ENCODE data around the gene TPM4. TPM values are rescaled to one million over a fixed set of nuclear protein-coding genes. Genes with fewer than 3 reads are reported as not detected.

The TPM4 gene
- total and polyA plus RNA-seq, 8 donors: 167 to 609 (median 351) TPM

- intact Hi-C loops (cut with DNase I; ENCODE audit: low total_unique reads): no loop called here
- TF ChIP-seq CTCF (IDR thresholded peaks at IDR 0.05): no peak
- no peak for TF ChIP-seq POLR2AphosphoS5 (IDR thresholded peaks at IDR 0.05)
- no peak for TF ChIP-seq POLR2A (IDR thresholded peaks at IDR 0.05)
- no peak for TF ChIP-seq EP300 (IDR thresholded peaks at IDR 0.05)
- H3K4me3 ChIP-seq: no peak overlapping the region
- H3K4me1 ChIP-seq: peaks cover 8 to 14% (median 9%) of the 10 kb centered on the region in 4 donors
- WGBS, 5 donors: 75 to 91% (median 82%) methylated on average over 5 of the region's 5 CpGs
- no peak for DNase-seq
- H3K27me3 ChIP-seq: no peaks in the 10 kb centered on the region
- H3K9me3 ChIP-seq: no peaks in the 10 kb centered on the region
- no peak overlapping the region for H3K27ac ChIP-seq
- H3K36me3 ChIP-seq: no peaks in the 10 kb centered on the region
Measured at GRCh38 chr19:16039545-16039944, 36.8 kb upstream of the TPM4 start.

GRCh38 chr19:16040642-16041041, 35.7 kb upstream of the TPM4 start:
- H3K27ac ChIP-seq: no peak overlapping the region
- H3K4me1 ChIP-seq: peaks cover 8 to 14% (median 9%) of the 10 kb centered on the region in 4 donors

GRCh38 chr19:16041299-16041990, 34.9 kb upstream of the TPM4 start:
- H3K9me3 ChIP-seq: no peaks in the 10 kb centered on the region
- H3K27me3 ChIP-seq: no peaks in the 10 kb centered on the region
- H3K4me1 ChIP-seq: peaks cover 8 to 14% (median 9%) of the 10 kb centered on the region in 4 donors
- peak; percentile 87 to 90 for DNase-seq
- peak overlapping the region in 3 of 5 donors; percentile 25 to 54 (median 50) for H3K27ac ChIP-seq
- H3K36me3 ChIP-seq: no peaks in the 10 kb centered on the region
- TF ChIP-seq POLR2AphosphoS5 (IDR thresholded peaks at IDR 0.05): peak in 1 of 3 donors; percentile 76
- TF ChIP-seq CTCF (IDR thresholded peaks at IDR 0.05): peak in 6 of 7 experiments; percentile 71 to 99 (median 96)
- TF ChIP-seq POLR2A (IDR thresholded peaks at IDR 0.05): no peak
- intact Hi-C loops (cut with DNase I; ENCODE audit: low total_unique reads): loop anchor here (5.0 kb wide), 1 partner anchor 141 kb away; no protein-coding TSS in a partner anchor
- WGBS, 5 donors: 10 to 13% (median 10%) methylated on average over 25 to 26 of the region's 26 CpGs
- H3K4me3 ChIP-seq: peak overlapping the region in 1 of 4 donors; percentile 13

More at GRCh38 chr19:16040642-16041041, 35.7 kb upstream of the TPM4 start:
- Histone ChIP-seq H3K9me3 (no peaks in the 10 kb centered on the region), H3K27me3 (no peaks in the 10 kb centered on the region), H3K4me3 (no peak overlapping the region), H3K36me3 (no peaks in the 10 kb centered on the region)
- intact Hi-C loops (cut with DNase I; ENCODE audit: low total_unique reads): loop anchor here (5.0 kb wide), 1 partner anchor 142 kb away; no protein-coding TSS in a partner anchor
- no peak for DNase-seq
- TF ChIP-seq CTCF (IDR thresholded peaks at IDR 0.05): no peak
- TF ChIP-seq POLR2AphosphoS5 (IDR thresholded peaks at IDR 0.05): no peak
- TF ChIP-seq EP300 (IDR thresholded peaks at IDR 0.05): no peak
- no peak for TF ChIP-seq POLR2A (IDR thresholded peaks at IDR 0.05)
- WGBS, 5 donors: 43 to 61% (median 53%) methylated on average over 6 of the region's 6 CpGs

- TF ChIP-seq POLR2AphosphoS5 (IDR thresholded peaks at IDR 0.05) (no peak), POLR2A (IDR thresholded peaks at IDR 0.05) (no peak), CTCF (IDR thresholded peaks at IDR 0.05) (no peak), EP300 (IDR thresholded peaks at IDR 0.05) (no peak)
- intact Hi-C loops (cut with DNase I; ENCODE audit: low total_unique reads): loop anchor here (5.0 kb wide), 1 partner anchor 140 kb away; no protein-coding TSS in a partner anchor
- 62 to 68% (median 64%) methylated on average over 9 of the region's 9 CpGs for WGBS, 5 donors
- no peak for DNase-seq
- Histone ChIP-seq H3K4me1 (peaks cover 8 to 14% (median 9%) of the 10 kb centered on the region in 4 donors), H3K9me3 (no peaks in the 10 kb centered on the region), H3K27me3 (no peaks in the 10 kb centered on the region), H3K36me3 (no peaks in the 10 kb centered on the region), H3K4me3 (no peak overlapping the region), H3K27ac (no peak overlapping the region)
Measured at GRCh38 chr19:16041991-16042386, 34.3 kb upstream of the TPM4 start.
